ENCODE measurements around the gene TCF15. TPM values are rescaled to one million over a fixed set of nuclear protein-coding genes. Genes with fewer than 3 reads are reported as not detected.

The TCF15 gene
- total and polyA plus RNA-seq, 2 of the 13 experiments (the other 11 are each of a cell fraction or from before 2014, with no cell fraction given), result not detected

GRCh38 chr20:600736-601135 is 9.4 kb downstream of the TCF15 start (continued):
- no peak for TF ChIP-seq ERF (CRISPR knock-in tag; IDR thresholded peaks at IDR 0.05)

DNA sequence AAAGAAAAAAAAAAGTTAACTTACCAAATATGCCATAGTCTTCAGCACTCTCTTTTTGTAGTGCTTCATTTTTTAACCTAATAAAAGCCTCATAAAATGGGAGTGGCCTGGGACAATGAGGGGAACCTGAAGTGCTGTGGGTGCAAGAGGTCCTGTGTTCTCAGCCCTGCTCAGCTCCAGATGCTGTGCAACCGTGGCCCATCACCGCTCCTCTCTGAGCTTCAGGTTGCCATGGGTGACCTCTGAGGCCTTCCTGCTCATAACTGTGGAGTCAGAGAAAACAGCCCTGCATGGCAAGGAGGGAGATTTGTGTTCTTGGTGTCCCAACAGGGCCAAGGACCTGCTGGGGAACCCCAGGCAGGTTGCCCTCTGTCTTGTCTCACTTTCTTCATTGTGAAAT is 10.0 kb downstream of the TCF15 start:
- Histone ChIP-seq H3K4me2 (ENCODE audit: low read depth, low read length) (no peak overlapping the region), H3K27me3 (ENCODE audit: control insufficient read depth in 1 of 2, insufficient read depth in 2 of 2, low read length in 2 of 2) (peaks cover 9 to 33% of the 10 kb centered on the region in 2 experiments; a peak in 4 of 5 replicates), H3K36me3 (replicated peaks in 1 of 2; ENCODE audit: control insufficient read depth in 1 of 2, insufficient read depth in 2 of 2, low read length in 2 of 2) (no peaks in the 10 kb centered on the region), H4K20me1 (ENCODE audit: insufficient read depth, low read length) (no peaks in the 10 kb centered on the region), H2AFZ (ENCODE audit: low read length) (no peak overlapping the region), H3K9me3 (ENCODE audit: low read length) (no peaks in the 10 kb centered on the region), H3K4me1 (ENCODE audit: insufficient read depth, low read length) (no peaks in the 10 kb centered on the region), H3K79me2 (ENCODE audit: insufficient read depth, low read length) (no peaks in the 10 kb centered on the region), H3K27ac (ENCODE audit: extremely low read length, insufficient read depth, low read length) (no peak overlapping the region), H3K4me3 (replicated peaks in 1 of 3; ENCODE audit: insufficient read depth in 1 of 3, low read depth in 2 of 3, low read length in 3 of 3) (no peak overlapping the region), H3K9ac (ENCODE audit: insufficient read depth, low read depth, low read length) (no peak overlapping the region)
- FAIRE-seq, result no peak
- CTCF ChIA-PET (ENCODE audit: low intra/inter-chr PET ratio, low total read pairs), result no interaction called here
- intact Hi-C loops (cut with micrococcal nuclease; ENCODE audit: unreplicated experiment) (no loop called here), in situ Hi-C loops (cut with HindIII; ENCODE audit: extremely low pct_ligation_motif_present, low pct_unique_long_range_greater_than_20kb) (no loop called here)
- no peak for ATAC-seq
- DNase-seq (ENCODE audit: low spot score), result no peak
- BruUV-seq (replicated peaks), result no TSS peak
- 81% methylated on average over 2 of the region's 2 CpGs for WGBS (ENCODE audit: low lambda C conversion rate)
- TF ChIP-seq, protein P1, sequence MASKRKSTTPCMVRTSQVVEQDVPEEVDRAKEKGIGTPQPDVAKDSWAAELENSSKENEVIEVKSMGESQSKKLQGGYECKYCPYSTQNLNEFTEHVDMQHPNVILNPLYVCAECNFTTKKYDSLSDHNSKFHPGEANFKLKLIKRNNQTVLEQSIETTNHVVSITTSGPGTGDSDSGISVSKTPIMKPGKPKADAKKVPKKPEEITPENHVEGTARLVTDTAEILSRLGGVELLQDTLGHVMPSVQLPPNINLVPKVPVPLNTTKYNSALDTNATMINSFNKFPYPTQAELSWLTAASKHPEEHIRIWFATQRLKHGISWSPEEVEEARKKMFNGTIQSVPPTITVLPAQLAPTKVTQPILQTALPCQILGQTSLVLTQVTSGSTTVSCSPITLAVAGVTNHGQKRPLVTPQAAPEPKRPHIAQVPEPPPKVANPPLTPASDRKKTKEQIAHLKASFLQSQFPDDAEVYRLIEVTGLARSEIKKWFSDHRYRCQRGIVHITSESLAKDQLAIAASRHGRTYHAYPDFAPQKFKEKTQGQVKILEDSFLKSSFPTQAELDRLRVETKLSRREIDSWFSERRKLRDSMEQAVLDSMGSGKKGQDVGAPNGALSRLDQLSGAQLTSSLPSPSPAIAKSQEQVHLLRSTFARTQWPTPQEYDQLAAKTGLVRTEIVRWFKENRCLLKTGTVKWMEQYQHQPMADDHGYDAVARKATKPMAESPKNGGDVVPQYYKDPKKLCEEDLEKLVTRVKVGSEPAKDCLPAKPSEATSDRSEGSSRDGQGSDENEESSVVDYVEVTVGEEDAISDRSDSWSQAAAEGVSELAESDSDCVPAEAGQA (IDR thresholded peaks at IDR 0.05; ENCODE audit: low read depth), result no peak
- TF ChIP-seq, protein P1 (CRISPR knock-in tag; IDR thresholded peaks at IDR 0.05; ENCODE audit: borderline replicate concordance), result no peak
- TF ChIP-seq ZNF768 (CRISPR knock-in tag; IDR thresholded peaks at IDR 0.05), result peak; percentile 94
- TF ChIP-seq, protein P2, sequence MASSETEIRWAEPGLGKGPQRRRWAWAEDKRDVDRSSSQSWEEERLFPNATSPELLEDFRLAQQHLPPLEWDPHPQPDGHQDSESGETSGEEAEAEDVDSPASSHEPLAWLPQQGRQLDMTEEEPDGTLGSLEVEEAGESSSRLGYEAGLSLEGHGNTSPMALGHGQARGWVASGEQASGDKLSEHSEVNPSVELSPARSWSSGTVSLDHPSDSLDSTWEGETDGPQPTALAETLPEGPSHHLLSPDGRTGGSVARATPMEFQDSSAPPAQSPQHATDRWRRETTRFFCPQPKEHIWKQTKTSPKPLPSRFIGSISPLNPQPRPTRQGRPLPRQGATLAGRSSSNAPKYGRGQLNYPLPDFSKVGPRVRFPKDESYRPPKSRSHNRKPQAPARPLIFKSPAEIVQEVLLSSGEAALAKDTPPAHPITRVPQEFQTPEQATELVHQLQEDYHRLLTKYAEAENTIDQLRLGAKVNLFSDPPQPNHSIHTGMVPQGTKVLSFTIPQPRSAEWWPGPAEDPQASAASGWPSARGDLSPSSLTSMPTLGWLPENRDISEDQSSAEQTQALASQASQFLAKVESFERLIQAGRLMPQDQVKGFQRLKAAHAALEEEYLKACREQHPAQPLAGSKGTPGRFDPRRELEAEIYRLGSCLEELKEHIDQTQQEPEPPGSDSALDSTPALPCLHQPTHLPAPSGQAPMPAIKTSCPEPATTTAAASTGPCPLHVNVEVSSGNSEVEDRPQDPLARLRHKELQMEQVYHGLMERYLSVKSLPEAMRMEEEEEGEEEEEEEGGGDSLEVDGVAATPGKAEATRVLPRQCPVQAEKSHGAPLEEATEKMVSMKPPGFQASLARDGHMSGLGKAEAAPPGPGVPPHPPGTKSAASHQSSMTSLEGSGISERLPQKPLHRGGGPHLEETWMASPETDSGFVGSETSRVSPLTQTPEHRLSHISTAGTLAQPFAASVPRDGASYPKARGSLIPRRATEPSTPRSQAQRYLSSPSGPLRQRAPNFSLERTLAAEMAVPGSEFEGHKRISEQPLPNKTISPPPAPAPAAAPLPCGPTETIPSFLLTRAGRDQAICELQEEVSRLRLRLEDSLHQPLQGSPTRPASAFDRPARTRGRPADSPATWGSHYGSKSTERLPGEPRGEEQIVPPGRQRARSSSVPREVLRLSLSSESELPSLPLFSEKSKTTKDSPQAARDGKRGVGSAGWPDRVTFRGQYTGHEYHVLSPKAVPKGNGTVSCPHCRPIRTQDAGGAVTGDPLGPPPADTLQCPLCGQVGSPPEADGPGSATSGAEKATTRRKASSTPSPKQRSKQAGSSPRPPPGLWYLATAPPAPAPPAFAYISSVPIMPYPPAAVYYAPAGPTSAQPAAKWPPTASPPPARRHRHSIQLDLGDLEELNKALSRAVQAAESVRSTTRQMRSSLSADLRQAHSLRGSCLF (CRISPR knock-in tag; IDR thresholded peaks at IDR 0.05; ENCODE audit: borderline replicate concordance), result no peak
- POLR2A ChIA-PET, result no interaction called here

All from HepG2 (cell line).